GM04504 (cell line): ENCODE measurements around the gene SLCO4A1.

Source experiments
- DNase-seq: peaks from one replicate; pipeline ENCODE4 v3.0.0-alpha.2; 2012; ENCODE audit warnings: low read depth

Gene SLCO4A1

GRCh38 chr20:62688083-62688482, 45.8 kb downstream of the SLCO4A1 start:
- DNase-seq, result no peak

- no peak for DNase-seq
These were observed 46.7 kb downstream of the SLCO4A1 start for GRCh38 chr20:62688855-62689460.

GRCh38 chr20:62689861-62690260, 47.6 kb downstream of the SLCO4A1 start:
- no peak for DNase-seq

GRCh38 chr20:62690261-62690820, 48.0 kb downstream of the SLCO4A1 start:
- no peak for DNase-seq

- no peak for DNase-seq
These were observed 49.2 kb downstream of the SLCO4A1 start for GRCh38 chr20:62691487-62691886.

GRCh38 chr20:62692176-62692575, 49.9 kb downstream of the SLCO4A1 start:
- DNase-seq, result no peak

GRCh38 chr20:62692801-62693523, 50.7 kb downstream of the SLCO4A1 start:
- DNase-seq, result no peak

GRCh38 chr20:62693524-62693922, 51.2 kb downstream of the SLCO4A1 start:
- DNase-seq, result no peak

- no peak for DNase-seq
These were observed 51.8 kb downstream of the SLCO4A1 start for GRCh38 chr20:62694106-62694505.

- DNase-seq, result no peak
These were observed 52.6 kb downstream of the SLCO4A1 start for GRCh38 chr20:62694868-62695267.

GRCh38 chr20:62695448-62696414, 53.4 kb downstream of the SLCO4A1 start:
- DNase-seq, result no peak

- no peak for DNase-seq
These were observed 54.2 kb downstream of the SLCO4A1 start for GRCh38 chr20:62696434-62696957.

- DNase-seq, result no peak
These were observed 54.7 kb downstream of the SLCO4A1 start for GRCh38 chr20:62696989-62697388.

GRCh38 chr20:62697468-62697912, 55.2 kb downstream of the SLCO4A1 start:
- no peak for DNase-seq

GRCh38 chr20:62698231-62698630, 55.9 kb downstream of the SLCO4A1 start:
- no peak for DNase-seq

GRCh38 chr20:62699296-62699695, 57.0 kb downstream of the SLCO4A1 start:
- no peak for DNase-seq

- DNase-seq, result no peak
These were observed 57.4 kb downstream of the SLCO4A1 start for GRCh38 chr20:62699741-62700140.

- DNase-seq, result no peak
These were observed 58.1 kb downstream of the SLCO4A1 start for GRCh38 chr20:62700261-62700930.

- DNase-seq, result no peak
These were observed 59.1 kb downstream of the SLCO4A1 start for GRCh38 chr20:62701161-62702012.

- no peak for DNase-seq
These were observed 59.7 kb downstream of the SLCO4A1 start for GRCh38 chr20:62702013-62702300.
